ENCODE data around the gene HIPK1. TPM values are rescaled to one million over a fixed set of nuclear protein-coding genes. Genes with fewer than 3 reads are reported as not detected.

The HIPK1 gene
- total RNA-seq, 4 donors from 2014 or later, result 59.4 to 81.8 (median 69.7) TPM

DNA sequence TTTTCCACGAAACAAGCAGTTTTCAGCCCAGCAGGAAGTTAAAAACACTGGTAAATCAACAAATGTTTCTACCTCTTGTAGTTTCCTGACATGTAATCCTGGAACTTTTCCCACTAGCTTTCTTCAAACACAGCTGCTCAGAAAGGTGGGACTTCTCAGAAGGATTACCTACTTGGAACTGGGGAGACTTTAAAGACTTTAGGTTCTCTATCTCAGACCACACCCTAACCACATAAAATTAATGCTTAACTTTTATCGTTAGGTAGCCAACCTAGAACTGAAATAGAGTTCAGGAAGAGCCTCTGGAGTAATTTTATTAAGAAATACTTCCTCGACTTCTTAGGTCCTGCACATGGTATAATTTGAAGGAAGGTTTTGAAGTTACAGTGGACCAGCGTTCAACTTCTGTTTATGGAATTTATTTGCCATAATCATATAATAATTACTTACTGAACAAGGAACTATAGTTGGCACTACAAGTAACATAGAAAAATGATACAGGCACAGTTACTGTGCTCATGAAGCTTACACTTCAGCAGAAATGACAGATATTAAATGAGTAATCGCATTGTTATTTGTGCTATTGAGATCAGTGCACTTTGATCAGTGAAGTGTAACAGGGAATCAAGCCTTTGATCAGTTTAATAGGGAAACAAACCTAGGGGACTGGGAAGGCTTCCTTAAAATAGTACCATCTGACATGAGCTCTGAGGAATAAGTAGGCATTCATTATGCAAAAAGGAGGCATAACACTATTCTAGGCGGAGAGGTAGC, 41.5 kb upstream of the HIPK1 start, which contains the start of gene BCL2L15:
TSS of gene BCL2L15 (minus strand) at position 180 of the 774 bp plus-strand sequence. CDS start 206 bp downstream, outside the sequence.
- no peak within 1 kb of the TSS for H3K4me3 ChIP-seq
- no peak for DNase-seq (ENCODE audit: low spot score in 2 of 2)
- H3K36me3 ChIP-seq, result no peaks in the 10 kb centered on the region
- H3K9me3 ChIP-seq, result no peaks in the 10 kb centered on the region
- TF ChIP-seq POLR2A (IDR thresholded peaks at IDR 0.05) (no peak), EP300 (IDR thresholded peaks at IDR 0.05) (no peak), POLR2AphosphoS5 (IDR thresholded peaks at IDR 0.05) (no peak)
- TF ChIP-seq, protein P1, sequence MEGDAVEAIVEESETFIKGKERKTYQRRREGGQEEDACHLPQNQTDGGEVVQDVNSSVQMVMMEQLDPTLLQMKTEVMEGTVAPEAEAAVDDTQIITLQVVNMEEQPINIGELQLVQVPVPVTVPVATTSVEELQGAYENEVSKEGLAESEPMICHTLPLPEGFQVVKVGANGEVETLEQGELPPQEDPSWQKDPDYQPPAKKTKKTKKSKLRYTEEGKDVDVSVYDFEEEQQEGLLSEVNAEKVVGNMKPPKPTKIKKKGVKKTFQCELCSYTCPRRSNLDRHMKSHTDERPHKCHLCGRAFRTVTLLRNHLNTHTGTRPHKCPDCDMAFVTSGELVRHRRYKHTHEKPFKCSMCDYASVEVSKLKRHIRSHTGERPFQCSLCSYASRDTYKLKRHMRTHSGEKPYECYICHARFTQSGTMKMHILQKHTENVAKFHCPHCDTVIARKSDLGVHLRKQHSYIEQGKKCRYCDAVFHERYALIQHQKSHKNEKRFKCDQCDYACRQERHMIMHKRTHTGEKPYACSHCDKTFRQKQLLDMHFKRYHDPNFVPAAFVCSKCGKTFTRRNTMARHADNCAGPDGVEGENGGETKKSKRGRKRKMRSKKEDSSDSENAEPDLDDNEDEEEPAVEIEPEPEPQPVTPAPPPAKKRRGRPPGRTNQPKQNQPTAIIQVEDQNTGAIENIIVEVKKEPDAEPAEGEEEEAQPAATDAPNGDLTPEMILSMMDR (IDR thresholded peaks at IDR 0.05), result no peak
- H3K4me1 ChIP-seq, result no peaks in the 10 kb centered on the region
- no peaks in the 10 kb centered on the region for H3K27me3 ChIP-seq
- 58% methylated on average over 6 of the region's 6 CpGs for WGBS
- H3K27ac ChIP-seq, result no peak within 1 kb of the TSS

DNA sequence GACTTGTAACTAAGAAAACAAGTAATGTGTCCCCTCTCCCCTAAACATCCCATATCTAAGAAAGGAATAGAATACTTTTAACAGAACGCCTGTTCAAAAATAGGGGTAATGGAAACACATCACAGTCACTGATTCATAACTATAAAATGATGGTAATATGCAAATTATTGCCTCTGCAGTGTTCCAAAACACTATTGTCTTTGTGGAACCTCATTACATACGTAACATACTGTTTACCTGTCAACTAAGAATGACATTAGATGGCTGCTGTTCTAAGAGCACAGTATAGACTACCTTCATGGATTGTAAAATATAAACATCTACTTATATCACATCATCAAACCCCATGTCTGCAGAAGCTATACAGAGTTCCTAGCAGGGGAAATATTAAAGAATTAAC, 38.3 kb upstream of the HIPK1 start:
- DNase-seq (ENCODE audit: low spot score in 2 of 2), result no peak
- WGBS, result 47% methylated on average over 2 of the region's 2 CpGs

DNA sequence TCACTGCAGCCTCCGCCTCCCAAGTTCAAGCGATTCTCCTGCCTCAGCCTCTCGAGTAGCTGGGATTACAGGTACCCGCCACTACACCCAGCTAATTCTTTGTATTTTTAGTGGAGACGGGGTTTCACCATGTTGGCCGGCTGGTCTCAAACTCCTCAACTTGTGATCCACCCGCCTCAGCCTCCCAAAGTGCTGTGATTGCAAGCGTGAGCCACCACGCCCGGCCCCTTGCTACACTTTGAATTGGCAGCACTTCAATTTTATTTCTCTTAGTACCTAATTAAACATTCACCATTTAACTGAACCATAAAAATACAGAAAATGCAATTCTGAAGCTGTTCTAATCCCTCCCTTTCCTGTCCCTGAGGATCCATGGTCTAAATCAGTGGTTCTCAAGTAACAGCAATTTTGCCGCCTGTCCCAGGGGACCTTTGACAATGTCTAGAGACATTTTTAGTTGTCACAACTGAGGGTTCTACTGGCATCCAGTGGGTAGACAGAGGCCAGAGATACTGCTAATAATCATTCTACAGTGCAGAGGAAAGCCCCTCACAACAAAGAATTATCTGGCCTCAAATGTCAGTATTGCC, 37.4 kb upstream of the HIPK1 start:
- no peaks in the 10 kb centered on the region for H3K9me3 ChIP-seq
- 91% methylated on average over 11 of the region's 11 CpGs for WGBS

More for the DNA sequence above, 38.3 kb upstream of the HIPK1 start:
- no peak overlapping the region for H3K27ac ChIP-seq
- H3K9me3 ChIP-seq, result no peaks in the 10 kb centered on the region
- no peaks in the 10 kb centered on the region for H3K4me1 ChIP-seq
- H3K4me3 ChIP-seq, result no peak overlapping the region
- H3K27me3 ChIP-seq, result no peaks in the 10 kb centered on the region
- no peak for TF ChIP-seq POLR2A (IDR thresholded peaks at IDR 0.05)
- TF ChIP-seq, protein P1 (IDR thresholded peaks at IDR 0.05), result no peak
- TF ChIP-seq POLR2AphosphoS5 (IDR thresholded peaks at IDR 0.05), result no peak
- no peak for TF ChIP-seq EP300 (IDR thresholded peaks at IDR 0.05)
- H3K36me3 ChIP-seq, result peaks cover 22% of the 10 kb centered on the region

DNA sequence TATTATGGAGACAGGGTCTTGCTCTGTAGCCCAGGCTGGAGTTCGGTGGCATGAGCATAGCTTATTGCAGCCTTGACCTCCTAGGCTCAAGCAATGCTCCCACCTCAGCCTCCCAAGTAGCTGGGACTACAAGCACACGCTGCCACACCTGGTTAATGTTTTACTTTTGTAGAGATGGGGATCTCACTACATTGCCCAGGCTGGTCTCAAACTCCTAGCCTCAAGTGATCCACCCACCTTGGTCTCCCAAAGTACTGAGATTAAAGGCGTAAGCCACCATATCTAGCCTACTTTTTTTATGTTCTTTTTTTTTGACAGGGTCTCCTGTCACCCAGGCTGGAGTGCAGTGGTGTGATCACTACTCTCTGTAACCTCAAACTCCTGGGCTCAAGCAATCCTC, 35.9 kb upstream of the HIPK1 start:
- Histone ChIP-seq H3K36me3 (peaks cover 46% of the 10 kb centered on the region), H3K9me3 (no peaks in the 10 kb centered on the region), H3K4me3 (no peak overlapping the region), H3K27ac (no peak overlapping the region), H3K4me1 (no peaks in the 10 kb centered on the region), H3K27me3 (no peaks in the 10 kb centered on the region)
- DNase-seq (ENCODE audit: low spot score in 2 of 2), result no peak
- TF ChIP-seq, protein P1 (IDR thresholded peaks at IDR 0.05), result no peak
- TF ChIP-seq POLR2AphosphoS5 (IDR thresholded peaks at IDR 0.05) (no peak), EP300 (IDR thresholded peaks at IDR 0.05) (no peak), POLR2A (IDR thresholded peaks at IDR 0.05) (no peak)
- WGBS, result 93% methylated on average over 3 of the region's 3 CpGs

More for the DNA sequence above, 37.4 kb upstream of the HIPK1 start:
- no peak overlapping the region for H3K27ac ChIP-seq
- TF ChIP-seq POLR2AphosphoS5 (IDR thresholded peaks at IDR 0.05) (no peak), EP300 (IDR thresholded peaks at IDR 0.05) (no peak), POLR2A (IDR thresholded peaks at IDR 0.05) (no peak)
- TF ChIP-seq, protein P1 (IDR thresholded peaks at IDR 0.05), result no peak
- no peak for DNase-seq (ENCODE audit: low spot score in 2 of 2)
- no peak overlapping the region for H3K4me3 ChIP-seq
- no peaks in the 10 kb centered on the region for H3K27me3 ChIP-seq
- peaks cover 31% of the 10 kb centered on the region for H3K36me3 ChIP-seq
- H3K4me1 ChIP-seq, result no peaks in the 10 kb centered on the region

DNA sequence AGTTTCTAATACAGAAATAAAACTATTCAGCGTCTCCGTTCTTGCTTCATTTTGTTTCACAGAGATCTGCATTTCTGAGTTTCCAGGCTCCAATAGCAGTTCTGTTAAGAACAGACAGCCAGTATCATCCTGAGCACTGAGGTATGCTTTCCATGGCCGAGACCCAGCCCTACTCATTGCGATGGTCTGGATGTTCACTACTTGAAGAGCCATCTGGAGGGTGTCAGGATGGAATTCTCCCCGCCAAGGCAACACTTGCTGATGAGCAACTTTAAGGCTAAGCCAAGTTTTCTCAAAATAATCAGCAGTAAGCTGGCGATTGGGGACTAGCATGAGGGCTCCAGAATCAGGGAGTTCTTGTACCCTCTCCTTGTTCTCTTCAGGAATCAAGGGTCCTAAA, 34.0 kb upstream of the HIPK1 start:
- no peak for TF ChIP-seq EP300 (IDR thresholded peaks at IDR 0.05)
- no peak for TF ChIP-seq POLR2AphosphoS5 (IDR thresholded peaks at IDR 0.05)
- TF ChIP-seq, protein P1 (IDR thresholded peaks at IDR 0.05), result no peak
- TF ChIP-seq POLR2A (IDR thresholded peaks at IDR 0.05), result no peak
- H3K4me1 ChIP-seq, result no peaks in the 10 kb centered on the region
- no peaks in the 10 kb centered on the region for H3K9me3 ChIP-seq
- whole genome bisulfite sequencing, result 92% methylated on average over 6 of the region's 6 CpGs
- peaks cover 55% of the 10 kb centered on the region for H3K36me3 ChIP-seq
- no peak overlapping the region for H3K27ac ChIP-seq
- no peaks in the 10 kb centered on the region for H3K27me3 ChIP-seq
- no peak for DNase-seq (ENCODE audit: low spot score in 2 of 2)
- H3K4me3 ChIP-seq, result no peak overlapping the region

All from suprapubic skin (tissue), 4 donors.